ENCODE data around the gene SNX7. TPM values are rescaled to one million over a fixed set of nuclear protein-coding genes. Genes with fewer than 3 reads are reported as not detected.

SNX7 gene
- total RNA-seq, 1 donor from 2014 or later = 29.7 TPM

DNA sequence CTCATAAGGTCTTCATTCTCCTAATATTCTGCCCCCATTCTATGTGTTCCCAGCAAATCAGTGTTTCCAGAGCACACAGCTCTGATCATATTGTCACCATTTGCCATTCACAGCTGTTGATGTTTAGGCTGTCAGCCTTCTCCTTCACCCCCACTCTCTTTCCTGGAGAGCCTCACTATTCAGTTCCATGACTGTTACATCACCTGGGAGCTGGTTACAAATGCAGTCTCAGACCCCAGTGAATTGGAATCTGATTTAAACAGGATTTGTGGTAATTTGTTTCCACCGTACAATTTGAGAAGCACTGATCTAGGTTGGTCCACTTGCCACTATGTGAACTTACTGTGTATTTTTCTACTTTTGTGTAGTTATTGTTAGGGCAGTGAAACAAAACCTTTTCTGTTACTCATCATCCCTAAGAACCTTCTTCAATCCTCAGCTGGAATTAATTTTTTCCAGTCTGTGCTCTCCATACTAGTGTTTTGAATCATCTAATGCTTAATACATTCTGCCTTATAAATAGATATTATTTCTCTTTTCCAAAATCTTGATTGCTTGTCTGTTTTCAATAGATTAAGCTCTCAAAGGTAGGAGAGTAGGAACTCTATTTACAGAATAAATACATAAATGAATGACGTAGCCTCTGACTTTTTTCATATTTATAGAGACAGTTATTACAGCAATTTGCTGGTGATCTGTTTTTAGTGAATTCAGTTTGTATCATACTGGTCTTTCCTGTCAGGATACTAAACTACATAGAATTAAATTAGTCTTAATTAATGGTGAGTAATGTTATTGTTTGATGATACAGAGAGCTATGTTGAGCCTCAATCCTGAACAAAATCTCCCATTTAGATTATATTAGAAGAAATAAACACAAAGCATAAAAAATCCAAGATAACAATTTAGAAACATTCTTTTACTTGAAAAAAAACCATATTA is 8.1 kb downstream of the SNX7 start:
- H3K36me3 Mint-ChIP-seq (ENCODE audit: insufficient read depth) = peaks cover 5% of the 10 kb centered on the region
- H3K27ac Mint-ChIP-seq = no peak overlapping the region
- H3K9me3 Mint-ChIP-seq (ENCODE audit: low read depth) = peaks cover 6% of the 10 kb centered on the region
- H3K4me3 Mint-ChIP-seq (ENCODE audit: low read depth) = no peak overlapping the region
- no peaks in the 10 kb centered on the region for H3K27me3 Mint-ChIP-seq
- TF ChIP-seq, protein P1, sequence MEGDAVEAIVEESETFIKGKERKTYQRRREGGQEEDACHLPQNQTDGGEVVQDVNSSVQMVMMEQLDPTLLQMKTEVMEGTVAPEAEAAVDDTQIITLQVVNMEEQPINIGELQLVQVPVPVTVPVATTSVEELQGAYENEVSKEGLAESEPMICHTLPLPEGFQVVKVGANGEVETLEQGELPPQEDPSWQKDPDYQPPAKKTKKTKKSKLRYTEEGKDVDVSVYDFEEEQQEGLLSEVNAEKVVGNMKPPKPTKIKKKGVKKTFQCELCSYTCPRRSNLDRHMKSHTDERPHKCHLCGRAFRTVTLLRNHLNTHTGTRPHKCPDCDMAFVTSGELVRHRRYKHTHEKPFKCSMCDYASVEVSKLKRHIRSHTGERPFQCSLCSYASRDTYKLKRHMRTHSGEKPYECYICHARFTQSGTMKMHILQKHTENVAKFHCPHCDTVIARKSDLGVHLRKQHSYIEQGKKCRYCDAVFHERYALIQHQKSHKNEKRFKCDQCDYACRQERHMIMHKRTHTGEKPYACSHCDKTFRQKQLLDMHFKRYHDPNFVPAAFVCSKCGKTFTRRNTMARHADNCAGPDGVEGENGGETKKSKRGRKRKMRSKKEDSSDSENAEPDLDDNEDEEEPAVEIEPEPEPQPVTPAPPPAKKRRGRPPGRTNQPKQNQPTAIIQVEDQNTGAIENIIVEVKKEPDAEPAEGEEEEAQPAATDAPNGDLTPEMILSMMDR (IDR thresholded peaks at IDR 0.05; ENCODE audit: unreplicated experiment) = no peak
- no peaks in the 10 kb centered on the region for H3K4me1 Mint-ChIP-seq (ENCODE audit: low read depth)
- no peak for DNase-seq (ENCODE audit: low spot score, unreplicated experiment)

DNA sequence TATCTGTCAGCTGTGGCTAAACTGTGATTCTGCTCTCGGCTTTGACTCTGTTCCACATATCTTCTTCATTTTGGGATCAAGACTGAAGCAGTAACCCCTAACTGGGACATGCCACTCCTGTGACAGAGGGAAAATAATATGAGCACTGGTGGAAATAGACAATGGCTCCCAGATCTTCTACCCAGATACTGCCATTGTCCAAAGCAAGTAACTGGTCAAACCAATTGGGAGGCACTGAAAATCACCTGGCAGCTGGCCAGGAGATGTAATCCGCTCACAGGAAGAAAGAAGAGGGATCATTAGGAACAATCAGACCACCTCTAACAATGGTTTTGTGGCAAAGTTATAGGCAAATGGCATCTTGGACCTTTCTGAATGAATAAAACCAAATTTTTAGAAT is 10.7 kb downstream of the SNX7 start:
- Mint-ChIP-seq H3K4me3 (ENCODE audit: low read depth) (no peak overlapping the region), H3K4me1 (ENCODE audit: low read depth) (no peaks in the 10 kb centered on the region), H3K9me3 (ENCODE audit: low read depth) (peaks cover 6% of the 10 kb centered on the region), H3K36me3 (ENCODE audit: insufficient read depth) (peaks cover 6% of the 10 kb centered on the region), H3K27ac (no peak overlapping the region), H3K27me3 (no peaks in the 10 kb centered on the region)
- TF ChIP-seq, protein P1 (IDR thresholded peaks at IDR 0.05; ENCODE audit: unreplicated experiment) = no peak
- no peak for DNase-seq (ENCODE audit: low spot score, unreplicated experiment)

GRCh38 chr1:98674075-98674781 is 12.7 kb downstream of the SNX7 start:
- DNase-seq (ENCODE audit: low spot score, unreplicated experiment) = no peak
- Mint-ChIP-seq H3K27me3 (no peaks in the 10 kb centered on the region), H3K9me3 (ENCODE audit: low read depth) (peaks cover 7% of the 10 kb centered on the region), H3K36me3 (ENCODE audit: insufficient read depth) (peaks cover 16% of the 10 kb centered on the region), H3K4me1 (ENCODE audit: low read depth) (no peaks in the 10 kb centered on the region), H3K27ac (no peak overlapping the region), H3K4me3 (ENCODE audit: low read depth) (no peak overlapping the region)
- TF ChIP-seq, protein P1 (IDR thresholded peaks at IDR 0.05; ENCODE audit: unreplicated experiment) = no peak

DNA sequence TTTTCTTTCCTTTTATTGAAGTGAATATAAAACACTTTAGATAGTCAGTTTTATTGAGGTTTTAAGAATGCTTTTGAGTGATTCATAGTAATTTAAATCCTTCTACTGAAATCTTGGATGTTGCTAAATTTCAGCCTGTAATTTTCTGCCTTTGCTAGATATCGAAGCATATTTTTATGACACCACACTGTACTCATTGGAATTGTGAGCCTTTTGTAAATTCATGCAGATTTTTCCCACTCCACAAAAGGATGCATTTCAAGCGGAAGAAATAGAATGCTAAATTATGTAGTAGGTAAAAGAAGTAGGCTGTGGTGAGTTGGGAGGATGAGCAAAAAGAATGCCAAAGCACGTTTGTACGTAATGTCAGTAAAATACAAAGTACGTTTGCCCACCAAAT is 13.8 kb downstream of the SNX7 start:
- no peak overlapping the region for H3K4me3 Mint-ChIP-seq (ENCODE audit: low read depth)
- TF ChIP-seq, protein P1 (IDR thresholded peaks at IDR 0.05; ENCODE audit: unreplicated experiment) = no peak
- H3K27ac Mint-ChIP-seq = no peak overlapping the region

GRCh38 chr1:98677288-98677687 is 15.8 kb downstream of the SNX7 start:
- no peaks in the 10 kb centered on the region for H3K4me1 Mint-ChIP-seq (ENCODE audit: low read depth)
- no peak for DNase-seq (ENCODE audit: low spot score, unreplicated experiment)
- no peak overlapping the region for H3K4me3 Mint-ChIP-seq (ENCODE audit: low read depth)
- no peaks in the 10 kb centered on the region for H3K27me3 Mint-ChIP-seq
- H3K9me3 Mint-ChIP-seq (ENCODE audit: low read depth) = peaks cover 18% of the 10 kb centered on the region
- peaks cover 28% of the 10 kb centered on the region for H3K36me3 Mint-ChIP-seq (ENCODE audit: insufficient read depth)
- no peak overlapping the region for H3K27ac Mint-ChIP-seq
- TF ChIP-seq, protein P1 (IDR thresholded peaks at IDR 0.05; ENCODE audit: unreplicated experiment) = no peak

More for the DNA sequence above, 13.8 kb downstream of the SNX7 start:
- H3K36me3 Mint-ChIP-seq (ENCODE audit: insufficient read depth) = peaks cover 21% of the 10 kb centered on the region
- no peaks in the 10 kb centered on the region for H3K4me1 Mint-ChIP-seq (ENCODE audit: low read depth)
- H3K27me3 Mint-ChIP-seq = no peaks in the 10 kb centered on the region
- peaks cover 12% of the 10 kb centered on the region for H3K9me3 Mint-ChIP-seq (ENCODE audit: low read depth)
- DNase-seq (ENCODE audit: low spot score, unreplicated experiment) = no peak

Data from progenitor cell of endocrine pancreas (in vitro differentiated cells).